K562 (cell line): ENCODE results near the gene ZNF69. TPM values are rescaled to one million over a fixed set of nuclear protein-coding genes. Genes with fewer than 3 reads are reported as not detected.
"Not testable (repeated sequence)": the region's sequence is repeated elsewhere in the genome, so short reads cannot be mapped to it uniquely, and the experiment has no call there.

Experiments used
- ATAC-seq: fragments of 200-7000 bp; cut with Tn5 transposase; 3 replicates; pipeline ENCODE4 v1.9.1; 2020; ENCODE audit warnings: moderate library complexity
- BruUV-seq: library from RNA; stranded (reverse); fragments of 400-500 nt; replicated peaks from 2 replicates; lab custom pipeline; 2021; lab: Mats Ljungman, UMichigan
- CTCF ChIA-PET: fragments of 300-600 bp; formaldehyde crosslinking; extraction: SDS; loops from one replicate; lab custom pipeline; 2021; ENCODE audit warnings: low intra/inter-chr PET ratio; lab: Yijun Ruan, JAX
- POLR2A ChIA-PET: fragments of 300-600, 350-650 bp; sonication (Branson Sonifier 250); formaldehyde crosslinking; extraction: SDS; loops from one replicate; lab custom pipeline; 2021; ENCODE audit warnings: antibody characterized with exemption, inconsistent platforms; lab: Yijun Ruan, JAX
- DNase-seq, 4 experiments: peaks; one replicate each; pipeline versions ENCODE4 v3.0.0 to v3.0.0-alpha.2; 2011 to 2018; ENCODE audit warnings: low spot score in 3 of 4, mixed read lengths in 3 of 4; ENCODE audit errors: extremely low read depth in 1 of 4
- FAIRE-seq: peaks from 2 replicates; lab custom pipeline; 2011; peaks lifted over from hg19 to GRCh38; lab: Jason Lieb, UNC
- H2AFZ ChIP-seq: 2 replicates; pipeline ENCODE4 v1.6.0; 2011; ENCODE audit warnings: low read depth, low read length, control low read depth, inconsistent platforms
- H3K27ac ChIP-seq: fragments of 200-600 bp; 3 replicates; pipeline ENCODE4 v1.8.0; 2011; ENCODE audit warnings: low read depth, mild to moderate bottlenecking, control low read depth, inconsistent platforms, low read length, moderate library complexity, mixed read lengths; ENCODE audit errors: extremely low read depth
- H3K27me3 ChIP-seq, 2 experiments: fragments of 300-600 bp in 1 of 2; 2 replicates in 1 of 2; 3 replicates in 1 of 2; pipeline versions ENCODE4 v1.6.0 to v1.8.0; 2011; ENCODE audit warnings: inconsistent platforms in 2 of 2, low read length in 2 of 2, mild to moderate bottlenecking in 1 of 2, mixed read lengths in 1 of 2, moderate library complexity in 1 of 2; ENCODE audit not compliant: control insufficient read depth in 2 of 2, insufficient read depth in 2 of 2
- H3K36me3 ChIP-seq: fragments of 300-600 bp; 3 replicates; pipeline ENCODE4 v1.8.0; 2011; ENCODE audit warnings: mild to moderate bottlenecking, low read length, inconsistent platforms; ENCODE audit not compliant: control insufficient read depth, insufficient read depth
- H3K4me1 ChIP-seq, 2 experiments: fragments of 200-600 bp in 1 of 2; replicated peaks in 1 of 2; 2 replicates in 1 of 2; 3 replicates in 1 of 2; pipeline versions ENCODE4 v1.5.1 to v1.8.0; 2011; ENCODE audit warnings: inconsistent platforms in 2 of 2, low read length in 2 of 2, mild to moderate bottlenecking in 1 of 2, mixed read lengths in 1 of 2, moderate library complexity in 1 of 2; ENCODE audit not compliant: control insufficient read depth in 2 of 2, insufficient read depth in 2 of 2
- H3K4me2 ChIP-seq: 2 replicates; pipeline ENCODE4 v1.6.1; 2011; ENCODE audit warnings: low read length, control low read depth, inconsistent platforms, mixed read lengths; ENCODE audit not compliant: insufficient read depth
- H3K4me3 ChIP-seq: fragments of 200-600 bp; sonication (generic), shearing (Covaris generic); 2 replicates; pipeline ENCODE4 v1.5.1; 2016; ENCODE audit warnings: control low read depth, inconsistent platforms
- H3K79me2 ChIP-seq: fragments of 200-600 bp; 3 replicates; pipeline ENCODE4 v1.8.0; 2011; ENCODE audit warnings: low read length, inconsistent platforms; ENCODE audit not compliant: control insufficient read depth, insufficient read depth
- H3K9ac ChIP-seq, 2 experiments: 2 replicates each; pipeline versions ENCODE4 v1.6.0 to v1.6.1; 2011; ENCODE audit warnings: low read depth in 2 of 2, low read length in 2 of 2, control low read depth in 1 of 2, inconsistent platforms in 1 of 2, mild to moderate bottlenecking in 1 of 2, mixed read lengths in 1 of 2; ENCODE audit not compliant: insufficient read depth in 1 of 2
- H3K9me1 ChIP-seq: one replicate; pipeline ENCODE4 v1.6.0; 2011; ENCODE audit warnings: inconsistent platforms, mild to moderate bottlenecking, low read length, moderate library complexity; ENCODE audit not compliant: control insufficient read depth, insufficient read depth
- H3K9me3 ChIP-seq: replicated peaks from 2 replicates; pipeline ENCODE4 v1.5.1; 2011; ENCODE audit warnings: low read depth, low read length, inconsistent platforms; ENCODE audit not compliant: control insufficient read depth, insufficient read depth
- H4K20me1 ChIP-seq: replicated peaks from 2 replicates; pipeline ENCODE4 v1.6.1; 2011; ENCODE audit warnings: low read length, inconsistent platforms, mixed read lengths; ENCODE audit not compliant: control insufficient read depth, insufficient read depth
- BCOR ChIP-seq: fragments of 450-650 bp; IDR thresholded peaks from 2 replicates; pipeline ENCODE4 v1.6.1; 2016
- ZNF146 ChIP-seq: IDR thresholded peaks from one replicate; pipeline ENCODE4 v1.6.1; 2018; ENCODE audit warnings: missing compliant biosample characterization; ENCODE audit not compliant: unreplicated experiment
- WGBS: fragments of 100-300 bp; shearing (Covaris generic); methylation state at CpG from one replicate; pipeline ENCODE4 v1.1.6; 2016; ENCODE audit warnings: low coverage, mixed read lengths; ENCODE audit not compliant: insufficient coverage; ENCODE audit errors: missing lambda C conversion rate; 5-methylcytosine and 5-hydroxymethylcytosine counted together
- in situ Hi-C: fragments of 300-500 bp; cut with MboI; formaldehyde crosslinking; loops from 4 replicates; pipeline ENCODE4 v1.15.0; 2018; ENCODE audit warnings: inconsistent platforms, mixed read lengths
- intact Hi-C: fragments of 100-400 bp; cut with micrococcal nuclease; formaldehyde crosslinking; loops from 2 replicates; pipeline ENCODE4 v1.14.2; 2022
- polyA plus RNA-seq, 8 experiments: library from polyadenylated mRNA; depleted of rRNA in 4 of 8; stranded (reverse) in 5 of 8; unstranded in 3 of 8; fragments of >200 nt; fragmentation: Nextera tagmentation in 2 of 8; fragmentation: Illumina TruSeq in 1 of 8; extraction: Ambion mirVana in 2 of 8; extraction: Trizol in 1 of 8; gene quantifications; 2 replicates each; pipeline versions ENCODE4 v1.2.1 to v1.2.3, GENCODE V29; 2011 to 2014; ENCODE audit warnings: inconsistent platforms in 1 of 8, missing spikeins in 1 of 8
- total RNA-seq, 7 experiments: library from RNA; depleted of rRNA in 6 of 7; stranded (reverse); fragments of >200 nt in 6 of 7; fragmentation: Illumina TruSeq in 2 of 7; extraction: Trizol in 2 of 7; gene quantifications; 2 replicates each; pipeline versions ENCODE4 v1.2.1 to v1.2.3, GENCODE V29; 2011 to 2021; ENCODE audit warnings: low replicate concordance in 1 of 7

The ZNF69 gene
- total and polyA plus RNA-seq, 9 of the 15 experiments (the other 6 are each of a cell fraction or from before 2014, with no cell fraction given): 2.3 to 5.4 (median 3.6) TPM

DNA sequence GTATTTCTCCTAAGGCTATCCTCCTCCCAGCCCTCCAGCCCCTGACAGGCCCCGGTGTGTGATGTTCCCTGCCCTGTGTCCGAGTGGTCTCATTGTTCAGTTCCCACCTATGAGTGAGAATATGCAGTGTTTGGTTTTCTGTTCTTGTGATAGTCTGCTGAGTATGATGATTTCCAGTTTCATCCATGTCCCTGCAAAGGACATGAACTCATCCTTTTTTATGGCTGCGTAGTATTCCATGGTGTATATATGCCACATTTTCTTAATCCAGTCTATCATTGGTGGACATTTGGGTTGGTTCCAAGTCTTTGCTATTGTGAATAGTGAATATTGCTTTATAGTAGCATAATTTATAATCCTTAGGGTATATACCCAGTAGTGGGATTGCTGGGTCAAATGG is 48.2 kb downstream of the ZNF69 start:
- WGBS: 92% methylated on average over 3 of the region's 3 CpGs
- not testable (repeated sequence) for DNase-seq

DNA sequence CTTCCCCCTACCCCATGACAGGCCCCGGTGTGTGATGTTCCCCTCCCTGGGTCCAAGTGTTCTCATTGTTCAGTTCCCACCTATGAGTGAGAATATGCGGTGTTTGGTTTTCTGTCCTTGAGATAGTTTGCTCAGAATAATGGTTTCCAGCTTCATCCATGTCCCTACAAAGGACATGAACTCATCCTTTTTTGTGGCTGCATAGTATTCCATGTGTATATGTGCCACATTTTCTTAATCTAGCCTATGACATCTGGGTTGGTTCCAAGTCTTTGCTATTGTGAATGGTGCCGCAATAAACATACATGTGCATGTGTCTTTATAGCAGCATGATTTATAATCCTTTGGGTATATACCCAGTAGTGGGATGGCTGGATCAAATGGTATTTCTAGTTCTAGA is 50.8 kb downstream of the ZNF69 start:
- TF ChIP-seq BCOR (0 out of 2 replicates have a peak, but pooled peaks have one; percentile 24), ZNF146 (peak; percentile 62)
- WGBS: 93% methylated on average over 3 of the region's 3 CpGs
- peaks cover 22% of the 10 kb centered on the region for H3K9me3 ChIP-seq
- FAIRE-seq, H3K27me3 ChIP-seq, H3K4me1 ChIP-seq, H4K20me1 ChIP-seq, BruUV-seq, H3K4me3 ChIP-seq, H3K27ac ChIP-seq, H3K36me3 ChIP-seq, H3K9ac ChIP-seq, H3K9me1 ChIP-seq, CTCF ChIA-PET, intact Hi-C loops, in situ Hi-C loops, POLR2A ChIA-PET, DNase-seq, ATAC-seq, H3K4me2 ChIP-seq, H2AFZ ChIP-seq: not testable (repeated sequence)
- H3K79me2 ChIP-seq: peaks cover 61% of the 10 kb centered on the region

More for the DNA sequence above, 48.2 kb downstream of the ZNF69 start:
- BruUV-seq, intact Hi-C loops, H2AFZ ChIP-seq: not testable (repeated sequence)
- TF ChIP-seq BCOR (peak; percentile 64; the same call in 1 of the 2 replicates), ZNF146 (peak; percentile 62)
- TF ChIP-seq, all 486 proteins: peak for 2; not testable (repeated sequence) for 484
- CTCF ChIA-PET, H3K9me1 ChIP-seq, in situ Hi-C loops, H4K20me1 ChIP-seq, POLR2A ChIA-PET, H3K9me3 ChIP-seq, H3K4me3 ChIP-seq, H3K4me2 ChIP-seq, ATAC-seq, H3K27ac ChIP-seq, H3K4me1 ChIP-seq, H3K9ac ChIP-seq, FAIRE-seq, H3K27me3 ChIP-seq: not testable (repeated sequence)
- Histone ChIP-seq H3K79me2 (peaks cover 64% of the 10 kb centered on the region), H3K36me3 (peaks cover 18% of the 10 kb centered on the region)
